ENCODE results near the gene CACNA2D4.

Gene CACNA2D4

DNA sequence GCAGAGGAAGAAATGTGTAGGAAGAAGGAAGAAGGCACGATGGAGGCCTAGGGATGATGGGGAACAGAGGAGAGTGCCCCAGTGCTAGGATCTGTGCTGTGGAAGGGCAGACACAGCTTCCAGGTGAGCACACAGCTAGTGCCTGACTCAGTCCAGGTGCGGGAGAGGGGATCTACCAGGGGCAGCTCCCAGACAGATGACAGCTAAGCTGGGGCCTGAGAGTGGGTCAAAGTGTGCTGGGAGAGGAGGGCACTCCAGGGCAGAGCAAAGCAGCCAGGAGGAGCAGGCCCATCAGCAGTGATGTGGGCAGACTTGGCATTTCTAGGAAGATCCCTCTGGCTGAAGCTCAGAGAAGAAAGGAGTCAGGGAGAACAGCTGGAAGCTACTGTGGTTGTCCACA, 61.4 kb downstream of the CACNA2D4 start:
- no peaks in the 10 kb centered on the region for H3K9me2 ChIP-seq (replicated peaks; ENCODE audit: insufficient read depth, low read length)
- peaks cover 11% of the 10 kb centered on the region; the same call in 1 of the 2 replicates for H3K4me1 ChIP-seq (ENCODE audit: low read length)
- no peak overlapping the region for H2AFZ ChIP-seq (ENCODE audit: low read length)
- no peaks in the 10 kb centered on the region for H3K9me3 ChIP-seq (replicated peaks; ENCODE audit: insufficient read depth, low read length)
- no peak overlapping the region for H3K4me2 ChIP-seq (ENCODE audit: low read depth, low read length)
- TF ChIP-seq, protein P1, sequence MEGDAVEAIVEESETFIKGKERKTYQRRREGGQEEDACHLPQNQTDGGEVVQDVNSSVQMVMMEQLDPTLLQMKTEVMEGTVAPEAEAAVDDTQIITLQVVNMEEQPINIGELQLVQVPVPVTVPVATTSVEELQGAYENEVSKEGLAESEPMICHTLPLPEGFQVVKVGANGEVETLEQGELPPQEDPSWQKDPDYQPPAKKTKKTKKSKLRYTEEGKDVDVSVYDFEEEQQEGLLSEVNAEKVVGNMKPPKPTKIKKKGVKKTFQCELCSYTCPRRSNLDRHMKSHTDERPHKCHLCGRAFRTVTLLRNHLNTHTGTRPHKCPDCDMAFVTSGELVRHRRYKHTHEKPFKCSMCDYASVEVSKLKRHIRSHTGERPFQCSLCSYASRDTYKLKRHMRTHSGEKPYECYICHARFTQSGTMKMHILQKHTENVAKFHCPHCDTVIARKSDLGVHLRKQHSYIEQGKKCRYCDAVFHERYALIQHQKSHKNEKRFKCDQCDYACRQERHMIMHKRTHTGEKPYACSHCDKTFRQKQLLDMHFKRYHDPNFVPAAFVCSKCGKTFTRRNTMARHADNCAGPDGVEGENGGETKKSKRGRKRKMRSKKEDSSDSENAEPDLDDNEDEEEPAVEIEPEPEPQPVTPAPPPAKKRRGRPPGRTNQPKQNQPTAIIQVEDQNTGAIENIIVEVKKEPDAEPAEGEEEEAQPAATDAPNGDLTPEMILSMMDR (IDR thresholded peaks at IDR 0.05; ENCODE audit: low read length): no peak
- TF ChIP-seq EZH2phosphoT487 (IDR thresholded peaks at IDR 0.05; ENCODE audit: low read length) (no peak), EZH2 (optimal IDR thresholded peaks at IDR 0.05; ENCODE audit: low read depth, low read length) (no peak)
- no peaks in the 10 kb centered on the region for H4K20me1 ChIP-seq (ENCODE audit: insufficient read depth, low read length)
- no peak overlapping the region for H3K4me3 ChIP-seq (ENCODE audit: low read length)
- no peak for DNase-seq
- no peak overlapping the region for H3K9ac ChIP-seq (ENCODE audit: low read length)
- no peaks in the 10 kb centered on the region for H3F3A ChIP-seq (ENCODE audit: insufficient read depth, low read length)
- no peaks in the 10 kb centered on the region for H3K36me3 ChIP-seq (replicated peaks; ENCODE audit: insufficient read depth, low read length)
- H3K27me3 ChIP-seq (replicated peaks; ENCODE audit: insufficient read depth, low read length): no peaks in the 10 kb centered on the region
- H3K79me2 ChIP-seq (ENCODE audit: low read length): no peaks in the 10 kb centered on the region
- H3K27ac ChIP-seq (ENCODE audit: low read length): no peak overlapping the region

DNA sequence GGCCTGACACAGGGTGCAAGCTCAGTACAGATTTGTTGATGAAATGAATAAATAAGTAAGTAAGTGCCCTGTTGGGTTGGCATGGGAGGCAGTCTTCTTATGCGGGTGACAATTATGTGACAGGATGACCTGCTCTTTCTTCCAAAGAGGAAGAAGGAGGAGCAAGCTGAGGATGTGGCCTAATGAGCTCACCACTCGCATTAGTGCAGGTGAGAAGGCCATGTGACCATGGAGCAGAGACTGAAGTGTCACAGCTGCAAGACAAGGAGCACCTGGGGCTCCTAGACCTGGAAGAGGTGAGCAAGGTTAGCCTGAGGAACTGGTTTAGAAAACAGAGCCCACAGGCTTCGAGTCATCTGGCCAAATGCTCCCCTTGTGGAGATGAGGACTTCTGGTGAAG, 63.2 kb downstream of the CACNA2D4 start:
- Histone ChIP-seq H3K9me2 (replicated peaks; ENCODE audit: insufficient read depth, low read length) (no peaks in the 10 kb centered on the region), H3K9me3 (replicated peaks; ENCODE audit: insufficient read depth, low read length) (no peaks in the 10 kb centered on the region), H3K27ac (ENCODE audit: low read length) (no peak overlapping the region), H3K9ac (ENCODE audit: low read length) (no peak overlapping the region), H2AFZ (ENCODE audit: low read length) (0 out of 2 replicates have a peak overlapping the region, but pooled peaks have one; percentile 39), H3K79me2 (ENCODE audit: low read length) (no peaks in the 10 kb centered on the region), H4K20me1 (ENCODE audit: insufficient read depth, low read length) (no peaks in the 10 kb centered on the region), H3K4me3 (ENCODE audit: low read length) (no peak overlapping the region), H3K4me1 (ENCODE audit: low read length) (peaks cover 11% of the 10 kb centered on the region; the same call in 1 of the 2 replicates), H3K36me3 (replicated peaks; ENCODE audit: insufficient read depth, low read length) (no peaks in the 10 kb centered on the region), H3K4me2 (ENCODE audit: low read depth, low read length) (no peak overlapping the region), H3F3A (ENCODE audit: insufficient read depth, low read length) (no peaks in the 10 kb centered on the region), H3K27me3 (replicated peaks; ENCODE audit: insufficient read depth, low read length) (no peaks in the 10 kb centered on the region)
- peak; percentile 50 for DNase-seq
- TF ChIP-seq EZH2phosphoT487 (IDR thresholded peaks at IDR 0.05; ENCODE audit: low read length): no peak
- TF ChIP-seq EZH2 (optimal IDR thresholded peaks at IDR 0.05; ENCODE audit: low read depth, low read length): no peak
- TF ChIP-seq, protein P1 (IDR thresholded peaks at IDR 0.05; ENCODE audit: low read length): no peak

DNA sequence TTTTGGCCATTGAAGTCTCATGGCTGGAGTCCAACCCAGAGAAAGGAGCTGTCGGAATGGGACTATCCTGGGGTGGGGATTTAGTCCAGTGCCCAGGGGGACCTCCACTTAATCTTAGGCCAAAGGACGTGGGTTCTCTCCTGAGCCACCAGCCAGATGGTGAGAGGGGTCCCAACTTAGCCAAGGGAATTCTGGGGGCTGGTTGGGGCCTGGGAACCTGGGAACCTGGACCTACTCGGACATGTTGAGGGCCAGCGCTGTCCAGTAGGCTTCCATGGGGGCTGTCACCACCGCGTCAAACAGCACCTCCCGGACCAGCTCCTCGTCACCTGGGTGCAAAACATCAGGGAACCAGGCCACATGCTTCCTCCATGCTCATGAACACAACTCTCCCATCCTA, 64.7 kb downstream of the CACNA2D4 start:
- H3K9ac ChIP-seq (ENCODE audit: low read length): no peak overlapping the region
- H4K20me1 ChIP-seq (ENCODE audit: insufficient read depth, low read length): no peaks in the 10 kb centered on the region
- no peaks in the 10 kb centered on the region for H3K79me2 ChIP-seq (ENCODE audit: low read length)
- H3K27ac ChIP-seq (ENCODE audit: low read length): no peak overlapping the region
- no peak for DNase-seq
- H3K4me2 ChIP-seq (ENCODE audit: low read depth, low read length): no peak overlapping the region
- H3K4me3 ChIP-seq (ENCODE audit: low read length): no peak overlapping the region
- H3K9me3 ChIP-seq (replicated peaks; ENCODE audit: insufficient read depth, low read length): no peaks in the 10 kb centered on the region
- TF ChIP-seq, protein P1 (IDR thresholded peaks at IDR 0.05; ENCODE audit: low read length): no peak
- TF ChIP-seq EZH2phosphoT487 (IDR thresholded peaks at IDR 0.05; ENCODE audit: low read length) (no peak), EZH2 (optimal IDR thresholded peaks at IDR 0.05; ENCODE audit: low read depth, low read length) (no peak)
- H3K9me2 ChIP-seq (replicated peaks; ENCODE audit: insufficient read depth, low read length): no peaks in the 10 kb centered on the region
- peaks cover 11% of the 10 kb centered on the region; the same call in 1 of the 2 replicates for H3K4me1 ChIP-seq (ENCODE audit: low read length)
- no peak overlapping the region for H2AFZ ChIP-seq (ENCODE audit: low read length)
- no peaks in the 10 kb centered on the region for H3F3A ChIP-seq (ENCODE audit: insufficient read depth, low read length)
- H3K36me3 ChIP-seq (replicated peaks; ENCODE audit: insufficient read depth, low read length): no peaks in the 10 kb centered on the region
- no peaks in the 10 kb centered on the region for H3K27me3 ChIP-seq (replicated peaks; ENCODE audit: insufficient read depth, low read length)
